BE2C (cell line): ENCODE measurements around the gene PPIE.

ENCODE experiments used
- DNase-seq: peaks from one replicate; pipeline ENCODE4 v3.0.0-alpha.2; 2020
- H3K27me3 ChIP-seq: fragments of 250-450 bp; sonication (Bioruptor Pico); 2 replicates; pipeline ENCODE4 v1.5.1; 2020; ENCODE audit warnings: mild to moderate bottlenecking
- H3K36me3 ChIP-seq: fragments of 250-450 bp; sonication (Bioruptor Pico); 2 replicates; pipeline ENCODE4 v1.5.1; 2020; ENCODE audit warnings: mild to moderate bottlenecking
- H3K4me1 ChIP-seq: fragments of 250-450 bp; sonication (Bioruptor Pico); 2 replicates; pipeline ENCODE4 v1.5.1; 2020
- H3K4me3 ChIP-seq: 2 replicates; pipeline ENCODE4 v1.5.1; 2011; ENCODE audit warnings: low read depth, low read length
- H3K9me3 ChIP-seq: fragments of 250-450 bp; sonication (Bioruptor Pico); 2 replicates; pipeline ENCODE4 v1.5.1; 2020
- TF ChIP-seq, protein P1 (sequence below): IDR thresholded peaks from 2 replicates; pipeline ENCODE4 v1.5.1; 2012; ENCODE audit warnings: mild to moderate bottlenecking, low read depth, low read length

Gene PPIE

DNA sequence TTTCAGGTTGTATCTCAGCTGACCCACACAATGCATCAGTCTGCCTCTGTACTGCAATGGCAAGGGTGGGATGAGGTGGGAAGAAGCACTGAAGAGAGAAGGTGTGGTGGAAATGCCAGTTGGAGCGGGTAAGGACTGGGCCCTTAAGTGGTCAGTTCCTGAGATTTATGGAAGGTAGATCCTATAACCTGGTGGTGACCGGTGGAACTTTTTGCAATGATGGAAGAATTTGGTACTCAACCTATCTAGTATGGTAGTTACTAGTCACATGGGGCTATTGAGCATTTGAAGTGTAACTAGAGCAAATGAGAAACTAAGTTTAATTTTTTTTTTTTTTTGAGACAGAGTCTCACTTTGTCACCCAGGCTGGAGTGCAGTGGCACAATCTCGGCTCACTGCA, 39.3 kb upstream of the PPIE start:
- DNase-seq = no peak
- TF ChIP-seq, protein P1, sequence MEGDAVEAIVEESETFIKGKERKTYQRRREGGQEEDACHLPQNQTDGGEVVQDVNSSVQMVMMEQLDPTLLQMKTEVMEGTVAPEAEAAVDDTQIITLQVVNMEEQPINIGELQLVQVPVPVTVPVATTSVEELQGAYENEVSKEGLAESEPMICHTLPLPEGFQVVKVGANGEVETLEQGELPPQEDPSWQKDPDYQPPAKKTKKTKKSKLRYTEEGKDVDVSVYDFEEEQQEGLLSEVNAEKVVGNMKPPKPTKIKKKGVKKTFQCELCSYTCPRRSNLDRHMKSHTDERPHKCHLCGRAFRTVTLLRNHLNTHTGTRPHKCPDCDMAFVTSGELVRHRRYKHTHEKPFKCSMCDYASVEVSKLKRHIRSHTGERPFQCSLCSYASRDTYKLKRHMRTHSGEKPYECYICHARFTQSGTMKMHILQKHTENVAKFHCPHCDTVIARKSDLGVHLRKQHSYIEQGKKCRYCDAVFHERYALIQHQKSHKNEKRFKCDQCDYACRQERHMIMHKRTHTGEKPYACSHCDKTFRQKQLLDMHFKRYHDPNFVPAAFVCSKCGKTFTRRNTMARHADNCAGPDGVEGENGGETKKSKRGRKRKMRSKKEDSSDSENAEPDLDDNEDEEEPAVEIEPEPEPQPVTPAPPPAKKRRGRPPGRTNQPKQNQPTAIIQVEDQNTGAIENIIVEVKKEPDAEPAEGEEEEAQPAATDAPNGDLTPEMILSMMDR = no peak
- Histone ChIP-seq H3K27me3 (no peaks in the 10 kb centered on the region), H3K4me1 (no peaks in the 10 kb centered on the region; the same call in 1 of the 2 replicates), H3K9me3 (no peaks in the 10 kb centered on the region), H3K36me3 (no peaks in the 10 kb centered on the region), H3K4me3 (no peak overlapping the region)

DNA sequence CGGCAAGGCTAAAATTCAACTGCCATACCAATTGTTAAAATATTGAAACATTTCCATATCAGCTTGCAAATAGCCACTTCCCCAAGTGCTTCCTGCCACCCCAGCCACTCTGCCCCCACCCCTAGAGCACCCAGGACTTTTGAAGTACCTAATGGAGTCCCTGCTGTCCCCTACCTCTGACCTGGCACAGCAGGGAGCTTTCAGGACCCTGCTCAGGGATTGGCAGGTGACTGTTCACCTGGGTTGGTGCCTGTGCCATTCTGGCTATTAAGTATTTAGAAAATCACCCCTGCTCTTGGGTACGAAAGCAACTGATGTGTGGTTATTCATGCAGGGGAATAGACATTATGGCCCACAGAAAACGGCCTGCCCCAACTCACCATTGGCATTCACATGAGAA, 38.3 kb upstream of the PPIE start:
- no peak overlapping the region for H3K4me3 ChIP-seq

DNA sequence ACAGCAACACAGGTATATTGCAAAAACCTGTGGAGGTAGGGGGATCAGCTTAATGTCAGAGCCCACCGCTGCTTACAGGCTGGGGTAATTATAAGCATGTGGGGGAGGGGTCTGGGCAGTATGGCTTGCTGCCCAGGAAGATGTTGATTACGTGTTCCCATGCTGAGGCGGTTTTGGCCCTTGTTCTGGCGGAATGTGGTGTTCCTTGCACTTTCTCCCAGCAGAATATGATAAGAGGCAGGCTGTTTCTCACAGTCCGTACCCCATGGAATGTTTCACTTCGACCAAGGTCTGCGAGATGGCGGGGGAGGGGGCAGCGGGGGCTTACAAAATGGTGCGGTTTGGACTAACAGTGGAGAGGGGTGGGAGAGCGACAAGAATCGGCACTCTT, 37.6 kb upstream of the PPIE start:
- Histone ChIP-seq H3K36me3 (no peaks in the 10 kb centered on the region), H3K4me3 (no peak overlapping the region), H3K9me3 (no peaks in the 10 kb centered on the region), H3K27me3 (no peaks in the 10 kb centered on the region), H3K4me1 (no peaks in the 10 kb centered on the region; the same call in 1 of the 2 replicates)
- TF ChIP-seq, protein P1 = no peak
- no peak for DNase-seq

More for the DNA sequence above, 38.3 kb upstream of the PPIE start:
- no peaks in the 10 kb centered on the region for H3K27me3 ChIP-seq
- DNase-seq = no peak
- H3K9me3 ChIP-seq = no peaks in the 10 kb centered on the region
- TF ChIP-seq, protein P1 = no peak
- no peaks in the 10 kb centered on the region for H3K36me3 ChIP-seq
- no peaks in the 10 kb centered on the region; the same call in 1 of the 2 replicates for H3K4me1 ChIP-seq

DNA sequence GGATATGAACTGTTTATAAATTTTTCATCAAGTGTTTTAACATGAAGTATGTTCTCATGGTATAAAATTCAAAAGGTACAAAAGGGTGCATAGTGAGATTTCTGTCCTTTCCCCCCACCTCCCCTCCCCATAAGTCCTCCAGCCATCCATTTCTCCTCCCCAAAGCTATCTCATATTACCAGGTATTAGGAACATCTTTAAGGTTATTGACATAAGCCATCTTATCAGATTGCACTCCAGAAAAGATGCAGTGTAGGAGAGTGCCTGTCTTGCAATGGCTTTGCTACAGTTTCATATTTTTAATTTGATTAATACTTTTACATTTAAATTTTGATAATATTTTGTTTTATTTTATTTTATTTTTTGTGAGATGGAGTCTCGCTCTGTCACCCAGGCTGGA, 33.9 kb upstream of the PPIE start:
- H3K27me3 ChIP-seq = no peaks in the 10 kb centered on the region
- DNase-seq = no peak
- TF ChIP-seq, protein P1 = no peak
- no peaks in the 10 kb centered on the region for H3K36me3 ChIP-seq
- H3K4me3 ChIP-seq = no peak overlapping the region
- H3K9me3 ChIP-seq = no peaks in the 10 kb centered on the region
- no peaks in the 10 kb centered on the region; the same call in 1 of the 2 replicates for H3K4me1 ChIP-seq

DNA sequence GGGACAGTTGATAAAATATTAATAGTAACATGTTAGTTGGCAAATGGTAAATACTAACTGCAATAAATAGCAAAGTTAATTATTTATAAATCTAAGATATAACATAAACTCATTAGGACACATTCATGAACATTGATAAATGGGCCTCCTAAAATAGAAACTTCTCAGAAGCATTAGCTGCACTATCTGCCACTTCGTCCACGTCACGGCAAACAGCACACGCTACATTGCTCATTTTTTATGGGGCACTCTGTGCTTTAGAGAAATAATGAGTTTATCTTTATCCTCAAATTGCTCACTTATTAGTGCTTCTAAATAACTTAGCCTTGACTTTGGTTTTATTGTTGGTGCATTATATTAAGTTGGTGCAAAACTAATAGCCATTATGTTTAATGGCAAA, 31.2 kb upstream of the PPIE start:
- TF ChIP-seq, protein P1 = no peak
- H3K4me1 ChIP-seq = no peaks in the 10 kb centered on the region
- no peaks in the 10 kb centered on the region for H3K36me3 ChIP-seq
- no peak overlapping the region for H3K4me3 ChIP-seq
- DNase-seq = no peak
- no peaks in the 10 kb centered on the region for H3K9me3 ChIP-seq
- no peaks in the 10 kb centered on the region for H3K27me3 ChIP-seq

DNA sequence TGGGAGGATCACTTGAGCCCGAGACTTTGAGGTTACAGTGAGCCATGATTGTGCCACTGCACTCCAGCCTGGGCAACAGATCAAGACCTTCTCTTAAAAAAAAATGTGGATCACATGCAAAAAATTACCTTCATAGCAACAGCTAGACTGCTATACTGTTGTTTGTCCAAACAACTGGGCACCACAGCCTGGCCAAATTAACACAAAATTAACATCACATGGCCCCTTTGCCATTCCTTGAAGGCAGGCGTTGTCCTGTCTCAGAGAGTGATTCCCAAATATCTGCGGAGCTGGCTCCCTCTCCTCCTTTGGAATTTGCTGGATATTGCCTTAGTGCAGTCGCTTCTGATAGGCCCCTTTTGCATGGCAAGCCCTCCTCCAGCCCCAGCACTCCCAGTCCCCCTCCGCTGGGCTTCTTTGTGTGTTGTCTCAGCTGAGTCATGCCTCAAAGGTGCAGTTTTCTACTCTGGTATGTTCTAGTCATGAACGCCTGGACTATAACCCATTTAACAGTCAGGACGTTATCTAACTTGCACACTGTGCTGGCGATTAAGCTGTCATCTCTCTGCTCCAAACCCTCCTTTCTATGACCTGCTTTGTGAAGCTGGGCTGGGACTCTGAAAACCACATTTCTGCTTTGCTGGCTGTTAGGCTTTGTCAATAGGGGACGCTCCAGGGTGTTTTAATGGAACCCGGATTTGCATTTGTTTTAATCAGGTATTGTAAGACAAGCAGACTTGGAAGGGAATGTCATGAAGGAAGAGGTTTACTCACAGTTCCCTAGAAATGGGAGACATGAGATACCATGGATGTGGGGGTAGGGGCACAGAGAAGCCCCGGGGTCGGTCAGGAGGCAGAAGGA, 27.3 kb upstream of the PPIE start:
- Histone ChIP-seq H3K4me3 (no peak overlapping the region), H3K36me3 (no peaks in the 10 kb centered on the region), H3K4me1 (no peaks in the 10 kb centered on the region), H3K27me3 (no peaks in the 10 kb centered on the region), H3K9me3 (no peaks in the 10 kb centered on the region)
- DNase-seq = no peak
- TF ChIP-seq, protein P1 = no peak
